ENCODE results near the gene ZGPAT. TPM values are rescaled to one million over a fixed set of nuclear protein-coding genes. Genes with fewer than 3 reads are reported as not detected.
A peak's percentile ranks its signal among the peaks of the same experiment; 100 is the strongest.

The ZGPAT gene
- total RNA-seq, 1 experiment from 2014 or later = 27.6 TPM

- no peak for DNase-seq
- Histone ChIP-seq H3K23me2 (ENCODE audit: insufficient read length, low read depth, low read length, poor library complexity, severe bottlenecking) (peaks cover 12% of the 10 kb centered on the region), H4K5ac (ENCODE audit: insufficient read length, low read depth, low read length) (no peak overlapping the region), H3K4ac (ENCODE audit: low read depth, low read length) (no peak overlapping the region), H3K14ac (ENCODE audit: insufficient read depth, low read length) (no peak overlapping the region), H3K79me2 (ENCODE audit: insufficient read depth, low read length) (peaks cover 8% of the 10 kb centered on the region; the same call in 1 of the 2 replicates), H4K91ac (ENCODE audit: insufficient read length, low read depth, low read length) (no peak overlapping the region), H3K56ac (ENCODE audit: insufficient read length, low read depth, low read length) (no peak overlapping the region), H3K79me1 (ENCODE audit: insufficient read depth, low read depth, low read length, poor library complexity, severe bottlenecking) (peaks cover 4% of the 10 kb centered on the region), H2BK15ac (ENCODE audit: low read depth, low read length) (no peak overlapping the region), H4K8ac (replicated peaks; ENCODE audit: insufficient read length, low read depth, low read length) (no peak overlapping the region), H3K4me2 (ENCODE audit: insufficient read depth, insufficient read length, low read length) (no peak overlapping the region), H3K23ac (ENCODE audit: insufficient read length, low read depth, low read length) (no peak overlapping the region), H2BK120ac (ENCODE audit: low read depth, low read length, poor library complexity, severe bottlenecking) (no peak overlapping the region), H2AFZ (ENCODE audit: low read length) (no peak overlapping the region), H3K9me3 (ENCODE audit: control insufficient read depth, low read depth, low read length) (no peaks in the 10 kb centered on the region), H2BK20ac (ENCODE audit: low read depth, low read length, poor library complexity, severe bottlenecking) (no peak overlapping the region), H2AK5ac (ENCODE audit: insufficient read length, low read length) (no peak overlapping the region), H2BK5ac (ENCODE audit: insufficient read length, low read length) (no peak overlapping the region), H3K9ac (ENCODE audit: extremely low read depth, insufficient read length, low read length) (no peak overlapping the region), H2BK12ac (ENCODE audit: insufficient read length, low read depth, low read length) (no peak overlapping the region), H3K27ac (ENCODE audit: insufficient read length, low read depth, low read length) (no peak overlapping the region), H3K4me1 (ENCODE audit: insufficient read depth, low read length) (no peaks in the 10 kb centered on the region), H4K20me1 (ENCODE audit: control insufficient read depth, insufficient read depth, insufficient read length) (no peaks in the 10 kb centered on the region), H3T11ph (ENCODE audit: low read length) (no peak overlapping the region), H3K27me3 (ENCODE audit: insufficient read depth, low read length) (no peaks in the 10 kb centered on the region), H3K18ac (ENCODE audit: insufficient read length, low read depth, low read length) (no peak overlapping the region)
- H3K36me3 Mint-ChIP-seq (ENCODE audit: insufficient read depth in 1 of 3, low read depth in 3 of 3) = peaks cover 36 to 49% (median 48%) of the 10 kb centered on the region in 3 experiments
- no peak for TF ChIP-seq CTCF (conservative IDR thresholded peaks at IDR 0.05)
- H3K4me1 Mint-ChIP-seq = peaks cover 8 to 16% of the 10 kb centered on the region in 2 experiments
- no peaks in the 10 kb centered on the region for H3K9me3 Mint-ChIP-seq
- WGBS (ENCODE audit: extremely low coverage, insufficient read length, low lambda C conversion rate) = no CpG with 5 or more reads among the region's 12 CpGs
- no peaks in the 10 kb centered on the region for H3K27me3 Mint-ChIP-seq (ENCODE audit: low read depth)
- peak overlapping the region in 1 of 3 experiments; percentile 38; a peak in 1 of 7 replicates for H3K27ac Mint-ChIP-seq
- peak overlapping the region; percentile 89 to 91 for H3K4me3 Mint-ChIP-seq
These were observed 1.7 kb upstream of the ZGPAT start for GRCh38 chr20:63706027-63706695.

Data from H9 (cell line).